NK-92 treated with Interleukin-12 subunit alpha and Interleukin-12 subunit beta, amount 100 ng/mL, for 24 hours (cell line): ENCODE measurements around the gene NMNAT3.

Source experiments
- DNase-seq: peaks from one replicate; lab custom pipeline; 2025; lab: John Stamatoyannopoulos, UW

The NMNAT3 gene

DNA sequence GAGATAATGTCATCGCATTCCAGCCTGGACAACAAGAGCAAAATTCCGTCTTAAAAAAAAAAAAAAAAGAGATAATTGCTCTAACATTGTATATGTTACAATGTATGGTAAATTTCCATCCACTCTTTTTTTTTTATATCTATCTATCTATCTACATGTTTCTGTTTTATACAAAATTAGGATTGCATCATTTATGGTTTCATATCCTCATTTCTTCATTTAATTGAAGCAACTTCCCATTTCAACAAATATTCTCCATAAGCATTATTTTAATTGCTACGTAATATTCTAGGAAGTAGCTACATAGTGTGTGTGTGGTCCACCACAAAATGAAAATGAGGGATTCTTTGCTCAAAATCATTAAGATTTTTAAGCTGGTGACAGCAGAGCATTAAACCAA is 156.6 kb downstream of the NMNAT3 start:
- DNase-seq = no peak

DNA sequence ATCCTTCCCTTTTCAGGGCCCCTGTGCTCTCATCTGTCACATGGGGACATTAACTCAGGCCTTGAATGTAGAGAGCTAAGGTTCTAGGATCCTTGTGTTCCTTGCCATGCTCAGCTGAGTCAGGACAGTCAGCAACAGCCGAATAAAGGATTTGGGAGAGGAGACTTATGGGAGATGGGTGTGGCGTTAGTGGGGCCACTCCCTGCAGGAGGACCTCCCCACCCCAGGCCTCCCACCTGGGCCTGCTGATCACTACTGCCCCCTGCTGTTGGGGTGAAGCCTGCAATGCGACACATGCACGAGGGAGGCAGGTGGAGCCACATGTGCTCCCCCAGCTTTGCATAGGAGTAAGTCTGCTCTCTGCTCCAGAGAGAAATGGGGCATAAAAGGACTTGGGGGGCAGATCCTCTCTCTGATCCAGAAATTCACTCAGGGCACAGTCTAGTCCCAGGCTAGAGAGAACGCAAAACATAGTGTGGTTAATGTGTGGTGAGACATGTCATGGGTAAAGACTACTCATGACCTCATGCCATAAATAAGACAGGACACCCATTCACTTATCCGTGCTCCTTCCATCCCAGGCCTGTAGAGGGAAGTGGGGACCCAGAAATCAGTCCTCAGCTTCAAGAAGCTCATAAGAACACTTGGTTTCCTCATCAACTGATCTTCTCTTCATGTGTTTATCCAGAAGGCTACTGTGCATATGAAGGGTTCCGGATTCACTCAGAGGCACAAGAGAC is 157.6 kb downstream of the NMNAT3 start:
- DNase-seq = no peak

DNA sequence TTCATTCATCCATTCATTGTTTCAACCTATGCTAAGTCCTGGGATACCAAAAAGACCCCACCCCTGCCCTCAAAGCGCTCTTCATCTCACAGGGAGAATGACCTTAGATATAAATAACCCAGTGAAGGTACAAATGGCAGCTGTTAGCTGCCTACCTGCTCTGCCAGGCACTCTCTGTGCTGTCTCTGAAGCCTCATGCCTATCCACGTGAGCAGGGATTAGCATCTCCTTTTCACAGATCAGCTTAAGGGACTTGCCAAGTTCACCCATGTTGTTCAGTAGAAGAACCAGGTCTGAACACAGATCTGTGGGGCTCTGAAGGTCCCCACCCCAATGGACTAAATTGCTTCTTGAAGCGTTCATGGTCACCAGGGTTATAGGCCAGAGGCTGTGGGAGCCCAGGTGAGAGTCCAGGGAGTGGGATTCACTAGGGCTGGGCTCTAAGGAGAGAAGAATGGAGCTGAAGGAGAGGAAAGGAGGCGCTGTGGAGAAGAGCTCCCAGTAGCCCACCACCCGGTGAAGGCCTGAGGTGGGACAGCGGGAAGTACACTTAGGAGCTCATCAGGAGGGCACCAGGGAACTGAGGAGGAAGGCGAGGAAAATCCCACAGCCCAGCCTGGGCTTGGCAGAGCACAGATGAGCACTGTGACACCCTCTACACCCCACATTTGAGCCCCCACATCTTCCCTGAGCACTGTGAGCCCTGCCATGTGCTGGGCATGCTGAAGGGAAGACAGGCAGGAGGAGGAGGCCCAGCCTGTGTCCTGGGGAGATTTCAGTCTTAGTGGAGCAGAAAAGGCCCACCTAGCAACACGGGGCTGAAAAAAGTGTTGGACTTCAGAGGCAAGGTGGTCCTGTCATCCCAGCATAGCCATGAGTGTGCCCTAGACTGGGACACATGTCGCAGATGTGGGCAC is 158.6 kb downstream of the NMNAT3 start:
- no peak for DNase-seq

DNA sequence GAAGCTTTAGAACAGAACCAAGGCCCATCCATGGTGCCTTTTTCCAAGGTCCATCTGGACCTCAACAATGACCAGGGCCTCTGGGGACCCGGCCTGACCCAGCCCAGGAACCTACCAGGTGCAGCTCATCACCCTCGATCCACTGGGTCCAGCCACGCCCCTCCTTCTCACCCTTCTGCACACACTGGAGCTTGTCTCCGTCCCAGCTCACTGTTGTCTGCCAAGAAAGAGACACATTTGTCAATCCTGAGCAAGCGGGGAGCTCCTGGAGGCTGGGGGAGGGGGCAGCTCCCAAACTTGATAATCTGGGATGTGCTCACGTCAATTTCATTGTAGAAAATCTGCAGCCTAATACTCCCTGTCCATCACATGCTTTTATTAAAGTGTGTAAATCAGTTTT is 159.5 kb downstream of the NMNAT3 start:
- no peak for DNase-seq

DNA sequence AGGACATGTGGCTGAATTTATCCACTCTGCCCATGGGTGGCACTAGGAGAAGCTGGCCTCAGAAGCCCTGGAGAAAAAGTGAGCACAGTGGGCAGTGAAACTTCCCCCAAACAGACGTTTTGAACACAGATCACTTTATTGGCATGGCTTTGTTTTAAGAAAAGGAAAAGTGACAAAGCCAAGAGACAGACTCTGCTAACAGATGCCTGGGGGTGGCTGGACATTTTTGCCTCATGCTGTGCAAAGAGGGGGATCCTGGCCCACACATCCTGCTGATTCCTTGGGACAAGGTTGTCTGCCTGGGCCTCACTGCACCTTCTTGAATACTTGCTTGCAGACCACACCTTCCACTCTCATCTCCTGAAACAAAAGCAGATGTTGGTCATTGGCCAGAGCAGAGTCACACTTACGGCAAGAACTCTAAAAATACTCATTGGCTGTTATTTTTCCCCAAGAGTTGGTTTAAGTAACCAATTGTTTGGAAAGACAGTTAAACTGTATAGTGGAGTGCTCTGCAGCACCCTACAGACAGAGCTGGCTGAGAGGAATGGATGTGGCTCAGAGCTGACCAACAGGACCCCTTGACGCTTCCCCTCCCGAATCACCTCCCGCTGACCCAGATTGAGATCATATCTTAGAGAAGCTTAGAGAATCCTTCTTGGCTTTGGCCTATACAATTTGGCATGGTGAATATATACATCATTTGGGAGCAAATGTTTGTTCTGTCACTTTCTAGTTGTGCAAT is 160.3 kb downstream of the NMNAT3 start:
- DNase-seq = no peak

DNA sequence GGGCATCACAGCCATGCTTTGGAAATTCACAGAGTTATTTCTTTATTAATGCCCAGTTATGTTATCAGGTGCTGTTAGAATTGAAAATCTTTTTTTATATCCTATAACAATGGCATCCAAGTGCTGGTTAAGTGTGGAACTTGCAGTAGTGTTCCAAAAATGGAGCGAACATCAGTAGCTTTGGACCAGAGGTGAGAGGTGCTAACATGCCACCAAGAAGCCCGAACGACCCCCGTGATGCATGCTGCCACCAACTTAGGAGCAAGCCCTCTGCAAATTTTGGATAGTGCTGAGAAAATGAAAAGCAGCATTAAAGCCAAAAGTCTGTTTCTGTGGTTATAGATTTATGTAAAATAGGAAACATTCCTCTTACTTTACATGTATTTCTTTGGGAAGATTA is 163.0 kb downstream of the NMNAT3 start:
- no peak for DNase-seq
